Measurements from ENCODE around the gene SMYD4.

- TF ChIP-seq, protein P1, sequence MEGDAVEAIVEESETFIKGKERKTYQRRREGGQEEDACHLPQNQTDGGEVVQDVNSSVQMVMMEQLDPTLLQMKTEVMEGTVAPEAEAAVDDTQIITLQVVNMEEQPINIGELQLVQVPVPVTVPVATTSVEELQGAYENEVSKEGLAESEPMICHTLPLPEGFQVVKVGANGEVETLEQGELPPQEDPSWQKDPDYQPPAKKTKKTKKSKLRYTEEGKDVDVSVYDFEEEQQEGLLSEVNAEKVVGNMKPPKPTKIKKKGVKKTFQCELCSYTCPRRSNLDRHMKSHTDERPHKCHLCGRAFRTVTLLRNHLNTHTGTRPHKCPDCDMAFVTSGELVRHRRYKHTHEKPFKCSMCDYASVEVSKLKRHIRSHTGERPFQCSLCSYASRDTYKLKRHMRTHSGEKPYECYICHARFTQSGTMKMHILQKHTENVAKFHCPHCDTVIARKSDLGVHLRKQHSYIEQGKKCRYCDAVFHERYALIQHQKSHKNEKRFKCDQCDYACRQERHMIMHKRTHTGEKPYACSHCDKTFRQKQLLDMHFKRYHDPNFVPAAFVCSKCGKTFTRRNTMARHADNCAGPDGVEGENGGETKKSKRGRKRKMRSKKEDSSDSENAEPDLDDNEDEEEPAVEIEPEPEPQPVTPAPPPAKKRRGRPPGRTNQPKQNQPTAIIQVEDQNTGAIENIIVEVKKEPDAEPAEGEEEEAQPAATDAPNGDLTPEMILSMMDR (IDR thresholded peaks at IDR 0.05) = no peak
- TF ChIP-seq POLR2A (IDR thresholded peaks at IDR 0.05) (no peak), EP300 (IDR thresholded peaks at IDR 0.05) (no peak)
Measured at GRCh38 chr17:1766382-1767135, 63.1 kb downstream of the SMYD4 start.

All from tibial nerve (tissue), 4 donors.